T-helper 2 cell treated with Interferon-gamma antibody and Interleukin-4, amounts not matched to agents 5 μg/mL and 100 μg/mL, for 36 hours (primary cell): ENCODE results near the gene EVX1.

Experiments used
- DNase-seq: peaks from one replicate; pipeline ENCODE4 v3.0.0; 2021; ENCODE audit warnings: low spot score
- H3K27ac Mint-ChIP-seq: one replicate; pipeline ENCODE4 v1.8.0; 2021; ENCODE audit warnings: mild to moderate bottlenecking, mixed read lengths
- H3K27me3 Mint-ChIP-seq: one replicate; pipeline ENCODE4 v1.8.0; 2021; ENCODE audit warnings: low read depth, mixed read lengths
- H3K36me3 Mint-ChIP-seq: one replicate; pipeline ENCODE4 v1.8.0; 2021; ENCODE audit warnings: low read depth, mixed read lengths
- H3K4me1 Mint-ChIP-seq: one replicate; pipeline ENCODE4 v1.8.0; 2021; ENCODE audit warnings: low read depth, mixed read lengths
- H3K4me3 Mint-ChIP-seq: one replicate; pipeline ENCODE4 v1.8.0; 2022; ENCODE audit warnings: mild to moderate bottlenecking, moderate library complexity, mixed read lengths
- H3K9me3 Mint-ChIP-seq: one replicate; pipeline ENCODE4 v1.8.0; 2021; ENCODE audit warnings: mixed read lengths

EVX1 gene

DNA sequence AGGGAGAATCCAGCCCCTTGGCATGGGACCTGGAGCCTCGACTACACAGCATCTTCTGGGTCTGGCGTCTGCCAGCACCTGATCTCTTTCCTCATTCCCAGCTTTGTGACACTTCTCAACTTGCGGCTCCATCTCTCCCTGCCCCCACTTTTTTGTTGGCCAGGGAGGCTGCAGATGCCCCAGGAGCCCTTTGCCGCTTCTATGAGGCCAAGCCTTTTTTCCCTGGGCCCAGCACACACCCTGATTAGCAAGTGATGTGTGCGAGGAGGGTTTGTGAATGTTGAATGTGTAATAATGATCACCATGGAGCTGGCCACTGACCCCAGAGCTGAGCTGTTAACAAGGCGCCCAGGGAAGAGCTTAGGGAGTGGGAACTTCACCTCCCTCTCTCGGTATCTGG, 4.4 kb downstream of the EVX1 start:
- no peak overlapping the region for H3K27ac Mint-ChIP-seq
- H3K4me3 Mint-ChIP-seq, result no peak overlapping the region
- no peak for DNase-seq
- no peaks in the 10 kb centered on the region for H3K9me3 Mint-ChIP-seq
- no peaks in the 10 kb centered on the region for H3K4me1 Mint-ChIP-seq
- peaks cover 89% of the 10 kb centered on the region for H3K27me3 Mint-ChIP-seq
- H3K36me3 Mint-ChIP-seq, result no peaks in the 10 kb centered on the region

DNA sequence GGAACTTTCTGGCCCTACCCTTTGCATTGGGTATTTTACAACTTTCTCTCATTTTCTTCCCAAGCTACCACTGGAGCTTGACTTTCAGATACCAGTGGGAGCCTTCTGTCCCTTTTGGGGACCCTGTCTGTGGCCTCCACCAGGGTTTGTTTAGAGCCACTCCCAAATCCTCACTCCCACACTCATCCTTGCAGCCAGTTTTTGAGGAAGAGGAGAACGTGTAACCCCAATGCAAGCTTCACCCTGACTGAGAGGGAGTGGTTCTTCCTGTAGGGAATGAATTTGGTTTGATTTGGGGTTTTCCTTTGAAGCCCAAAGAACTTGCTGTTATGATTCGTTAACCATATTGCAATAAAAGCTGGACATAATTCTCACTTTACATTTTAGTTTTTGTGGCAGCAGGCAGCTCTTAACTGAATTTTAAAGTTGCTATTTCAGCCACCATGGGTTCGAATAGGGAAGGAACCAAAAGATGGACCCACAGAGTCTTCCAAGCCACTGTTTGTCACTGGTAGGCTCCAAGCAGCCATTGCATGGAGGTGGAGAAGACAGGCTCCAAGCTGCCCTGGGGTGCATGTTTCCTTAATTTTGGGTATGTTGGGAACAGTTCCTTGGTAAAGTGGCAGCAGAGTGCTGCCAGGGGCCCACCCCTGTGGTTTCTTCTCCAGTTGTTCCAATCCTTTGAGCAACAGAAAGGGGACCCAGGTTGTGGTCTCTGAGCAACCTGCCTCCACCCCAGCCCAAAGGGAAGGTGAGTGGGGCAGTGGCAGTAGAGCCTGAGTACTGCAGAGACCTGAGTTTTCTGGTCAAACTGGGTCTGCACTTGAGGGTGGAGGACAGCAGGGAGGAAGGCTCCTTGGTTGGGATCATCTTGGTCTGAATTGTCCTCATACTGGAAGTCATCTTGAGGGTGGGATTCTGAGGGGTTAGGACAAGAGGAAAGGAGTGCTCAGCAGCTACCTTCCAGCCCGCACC, 5.1 kb downstream of the EVX1 start:
- Mint-ChIP-seq H3K27ac (no peak overlapping the region), H3K4me1 (no peaks in the 10 kb centered on the region), H3K27me3 (peaks cover 89% of the 10 kb centered on the region), H3K36me3 (no peaks in the 10 kb centered on the region), H3K9me3 (no peaks in the 10 kb centered on the region), H3K4me3 (no peak overlapping the region)
- DNase-seq, result no peak

DNA sequence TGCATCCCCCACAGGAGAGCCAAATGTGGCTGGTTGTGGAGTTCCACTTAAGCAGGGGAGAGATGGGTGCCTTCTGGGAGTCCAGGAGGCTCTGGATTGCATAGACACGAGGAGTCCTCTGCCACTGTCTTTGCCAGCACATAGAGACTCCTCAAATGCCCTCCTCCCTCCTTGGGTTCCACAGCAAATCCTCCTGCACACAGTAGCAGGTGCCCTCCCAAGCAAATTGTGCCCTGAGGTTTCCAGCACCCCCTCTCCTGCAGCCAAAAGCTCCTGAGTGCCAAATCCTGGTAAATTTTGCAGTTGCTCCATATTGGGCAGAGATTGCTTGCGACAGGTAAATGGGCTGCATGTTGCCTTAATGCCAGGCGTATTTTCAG, 5.8 kb downstream of the EVX1 start:
- no peak overlapping the region for H3K4me3 Mint-ChIP-seq
- H3K27ac Mint-ChIP-seq, result no peak overlapping the region
- DNase-seq, result no peak
- no peaks in the 10 kb centered on the region for H3K9me3 Mint-ChIP-seq
- peaks cover 91% of the 10 kb centered on the region for H3K27me3 Mint-ChIP-seq
- no peaks in the 10 kb centered on the region for H3K4me1 Mint-ChIP-seq
- H3K36me3 Mint-ChIP-seq, result no peaks in the 10 kb centered on the region

DNA sequence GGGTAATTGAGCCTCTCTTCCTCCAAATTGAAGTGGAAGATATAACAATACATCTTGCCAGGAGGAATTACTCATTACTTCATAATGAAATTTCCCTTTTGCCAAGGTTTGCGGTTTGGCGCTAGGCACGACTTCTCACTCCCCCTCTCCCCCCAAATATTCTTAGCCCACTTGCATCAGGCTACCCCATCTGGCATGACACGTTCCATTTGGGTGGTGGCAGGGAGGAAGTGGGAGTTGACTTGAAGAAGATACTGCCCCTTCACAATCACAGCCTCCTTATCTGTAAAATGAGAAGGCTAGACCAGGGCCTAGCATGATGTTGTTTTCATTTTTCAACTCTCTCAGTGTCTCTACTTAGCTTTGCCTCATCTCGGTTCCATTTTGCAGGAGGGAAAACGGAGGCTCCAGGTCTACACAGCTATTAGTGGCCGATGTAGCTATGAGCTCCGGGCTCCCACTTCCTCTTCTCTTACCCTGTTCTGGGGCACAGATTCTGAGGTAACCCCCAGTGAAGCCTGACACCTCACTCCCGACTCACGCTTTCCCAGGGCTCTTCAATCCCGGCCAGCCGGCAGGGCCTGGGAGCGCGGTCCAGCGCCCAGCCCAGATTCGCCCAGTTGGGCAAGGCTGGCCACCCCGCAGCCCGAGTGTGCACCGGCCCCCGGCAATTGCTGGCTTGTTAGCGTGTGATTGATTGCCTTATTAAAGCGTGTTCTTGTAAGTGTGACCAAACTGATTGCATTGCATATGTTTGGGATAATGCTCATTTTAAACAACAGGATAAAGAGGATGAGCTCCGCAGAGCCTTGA, 6.5 kb downstream of the EVX1 start:
- DNase-seq, result no peak
- Mint-ChIP-seq H3K36me3 (no peaks in the 10 kb centered on the region), H3K9me3 (no peaks in the 10 kb centered on the region), H3K27me3 (peaks cover 91% of the 10 kb centered on the region), H3K4me3 (no peak overlapping the region), H3K27ac (no peak overlapping the region), H3K4me1 (no peaks in the 10 kb centered on the region)

DNA sequence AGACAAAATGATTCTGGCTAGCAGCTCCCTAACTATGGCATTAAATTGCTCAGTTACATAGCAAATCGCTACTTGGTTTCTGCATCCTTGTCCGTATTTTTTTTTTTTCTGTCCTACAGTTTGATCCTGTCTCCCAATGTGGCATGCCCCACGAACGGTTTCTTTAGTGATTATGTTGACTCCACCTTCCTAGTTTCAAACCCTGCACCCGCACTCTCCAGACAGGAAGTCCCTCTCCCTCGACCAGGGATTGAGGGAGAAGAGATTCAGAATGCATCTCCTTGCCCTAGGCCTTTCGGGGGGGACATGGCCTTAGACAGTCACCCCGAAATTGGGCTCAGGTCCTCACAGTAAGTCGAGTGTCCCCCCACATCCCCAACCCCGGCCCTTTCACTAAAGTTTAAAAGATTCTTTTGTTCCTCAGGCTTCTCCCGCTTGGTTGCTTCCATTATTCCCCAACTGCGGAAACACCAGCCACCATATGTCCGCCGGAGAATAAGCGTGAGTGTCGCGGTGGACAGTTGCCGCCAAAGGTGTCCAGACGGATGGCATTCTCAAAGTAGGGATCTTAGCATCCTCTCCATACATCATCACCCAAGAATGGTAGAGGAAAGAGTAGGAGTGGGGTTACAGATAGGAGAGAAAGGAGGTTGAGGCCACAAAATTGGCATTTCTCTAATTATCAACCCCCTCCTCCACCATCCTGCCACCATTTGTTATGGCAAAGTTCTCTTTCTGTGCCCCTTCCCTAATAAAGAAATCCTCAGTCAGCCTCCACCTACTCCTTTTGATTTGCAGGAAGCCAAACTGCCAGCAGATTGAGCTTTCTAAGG, 7.3 kb downstream of the EVX1 start:
- Mint-ChIP-seq H3K4me3 (no peak overlapping the region), H3K9me3 (no peaks in the 10 kb centered on the region), H3K36me3 (no peaks in the 10 kb centered on the region), H3K27ac (no peak overlapping the region), H3K27me3 (peaks cover 90% of the 10 kb centered on the region), H3K4me1 (no peaks in the 10 kb centered on the region)
- DNase-seq, result no peak

DNA sequence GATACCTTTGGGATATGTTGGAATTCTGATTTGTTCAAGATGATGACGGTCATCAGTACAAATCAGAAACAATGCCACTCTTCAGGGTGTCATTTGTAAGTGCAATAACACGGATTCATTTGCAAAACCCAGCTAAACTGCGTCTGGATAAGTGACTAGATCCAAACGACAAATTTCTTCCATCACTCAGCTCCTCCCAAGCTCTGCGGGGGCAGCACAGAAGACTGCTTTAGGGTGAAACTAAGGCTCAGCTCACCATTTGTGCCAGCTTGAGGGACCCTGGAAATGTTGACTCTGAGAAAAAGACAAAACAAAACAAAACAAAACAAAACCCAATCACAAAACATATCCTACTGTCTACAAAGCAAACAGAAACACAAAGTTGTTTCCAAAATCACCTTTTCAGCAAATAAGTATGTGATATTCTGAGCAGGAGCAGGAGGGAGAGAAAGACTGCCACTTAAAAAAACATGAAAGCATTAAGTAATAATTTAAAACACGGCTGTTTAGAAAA, 8.0 kb downstream of the EVX1 start:
- no peak for DNase-seq
- Mint-ChIP-seq H3K27ac (peak overlapping the region; percentile 13), H3K36me3 (no peaks in the 10 kb centered on the region), H3K9me3 (no peaks in the 10 kb centered on the region), H3K4me3 (peak overlapping the region; percentile 17), H3K4me1 (no peaks in the 10 kb centered on the region), H3K27me3 (peaks cover 85% of the 10 kb centered on the region)

DNA sequence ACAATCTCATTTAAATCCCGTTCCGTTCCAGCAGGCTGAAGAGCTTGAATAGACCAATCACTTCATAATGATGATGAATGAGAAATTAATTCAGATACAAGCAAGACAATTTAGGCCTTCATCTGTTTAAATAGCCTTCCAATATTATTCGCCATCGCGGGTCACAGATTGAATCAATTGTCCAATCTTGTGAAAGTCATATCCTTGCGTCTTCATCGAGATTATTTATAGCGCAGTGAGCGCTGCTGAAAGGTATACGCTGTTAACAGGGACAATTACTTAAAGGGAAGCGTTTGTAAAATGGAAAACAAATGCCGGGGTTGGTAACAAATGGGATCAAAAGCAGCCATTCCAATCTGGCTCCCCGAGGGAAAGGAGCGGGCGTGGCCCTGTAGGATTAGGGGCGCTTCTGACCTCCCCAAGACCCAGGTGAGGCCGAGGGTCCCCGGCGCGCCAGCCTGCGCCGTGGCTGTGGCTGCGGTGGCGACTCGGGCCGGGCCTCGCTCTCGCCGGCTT, 8.6 kb downstream of the EVX1 start:
- Mint-ChIP-seq H3K9me3 (no peaks in the 10 kb centered on the region), H3K27ac (peak overlapping the region; percentile 4), H3K4me1 (no peaks in the 10 kb centered on the region), H3K36me3 (no peaks in the 10 kb centered on the region), H3K27me3 (peaks cover 81% of the 10 kb centered on the region), H3K4me3 (no peak overlapping the region)
- DNase-seq, result no peak

DNA sequence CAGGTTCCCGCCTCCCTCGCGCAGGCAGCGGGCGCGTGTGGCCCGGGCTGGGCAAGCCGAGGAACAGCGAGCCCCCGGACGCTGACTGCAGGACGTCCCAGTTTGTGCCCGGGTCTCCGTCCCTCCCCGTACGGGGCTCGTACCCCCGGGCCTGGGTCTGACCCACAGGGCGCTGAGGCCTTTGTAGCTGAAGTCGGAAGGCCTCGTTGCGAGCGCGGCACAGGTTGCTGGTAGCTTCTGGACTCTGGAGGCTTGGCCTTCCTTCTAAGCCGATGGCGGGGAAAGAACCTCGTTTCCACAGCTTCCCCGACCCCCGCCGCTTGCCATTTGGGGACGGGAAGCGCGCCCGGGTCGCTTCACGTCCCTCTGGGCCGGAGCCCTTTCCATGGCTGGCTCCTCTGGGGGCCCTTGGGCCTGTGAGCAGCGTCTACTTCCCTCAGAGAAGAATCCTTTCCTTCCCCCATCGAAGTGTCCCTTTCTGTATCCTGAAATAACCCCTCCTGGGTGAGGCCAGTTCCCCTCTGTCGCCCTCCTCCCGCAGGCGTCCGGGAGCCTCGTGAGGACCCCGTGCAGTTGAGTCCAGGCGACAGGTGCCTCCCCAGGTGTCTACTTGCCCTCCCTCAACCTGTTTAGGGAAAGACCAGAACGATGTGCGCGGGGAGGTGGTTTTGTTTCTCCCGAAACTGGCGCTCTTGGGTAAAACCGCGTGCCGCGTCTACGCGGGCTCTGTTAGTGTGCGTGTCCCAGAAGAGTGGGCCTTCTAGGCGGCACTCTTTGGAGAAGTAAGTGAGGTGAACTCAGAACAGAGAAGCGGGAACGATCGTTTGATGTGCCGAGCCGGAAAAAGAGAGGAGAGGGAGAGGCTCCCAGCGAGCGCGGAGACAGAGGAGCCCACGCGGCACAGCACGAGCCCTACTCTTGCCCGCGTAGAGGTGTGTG, 9.3 kb downstream of the EVX1 start:
- no peak for DNase-seq
- H3K36me3 Mint-ChIP-seq, result no peaks in the 10 kb centered on the region
- no peaks in the 10 kb centered on the region for H3K4me1 Mint-ChIP-seq
- no peaks in the 10 kb centered on the region for H3K9me3 Mint-ChIP-seq
- no peak overlapping the region for H3K27ac Mint-ChIP-seq
- no peak overlapping the region for H3K4me3 Mint-ChIP-seq
- peaks cover 74% of the 10 kb centered on the region for H3K27me3 Mint-ChIP-seq

DNA sequence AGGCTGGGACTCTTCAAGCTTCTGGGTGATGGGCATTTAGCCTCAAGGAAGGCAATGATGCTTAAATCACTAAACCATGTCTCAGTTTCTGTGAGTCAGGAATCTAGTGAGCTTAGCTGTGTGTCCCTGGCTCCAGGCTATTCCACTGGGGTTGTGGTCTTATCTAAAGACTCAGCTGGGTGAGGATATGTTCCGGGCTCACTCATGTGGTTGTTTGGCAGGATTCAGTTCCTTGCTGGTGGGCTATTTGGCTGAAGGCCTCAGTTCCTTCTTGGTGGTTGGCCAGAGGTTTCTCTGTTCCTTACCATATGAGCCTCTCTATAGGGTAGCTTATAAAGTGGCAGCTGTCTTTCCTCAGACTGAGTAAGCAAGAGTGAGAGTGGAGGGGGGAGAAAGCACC, 12.0 kb downstream of the EVX1 start:
- no peaks in the 10 kb centered on the region for H3K4me1 Mint-ChIP-seq
- no peaks in the 10 kb centered on the region for H3K36me3 Mint-ChIP-seq
- no peak for DNase-seq
- no peak overlapping the region for H3K27ac Mint-ChIP-seq
- H3K4me3 Mint-ChIP-seq, result no peak overlapping the region
- H3K27me3 Mint-ChIP-seq, result peaks cover 47% of the 10 kb centered on the region
- no peaks in the 10 kb centered on the region for H3K9me3 Mint-ChIP-seq

DNA sequence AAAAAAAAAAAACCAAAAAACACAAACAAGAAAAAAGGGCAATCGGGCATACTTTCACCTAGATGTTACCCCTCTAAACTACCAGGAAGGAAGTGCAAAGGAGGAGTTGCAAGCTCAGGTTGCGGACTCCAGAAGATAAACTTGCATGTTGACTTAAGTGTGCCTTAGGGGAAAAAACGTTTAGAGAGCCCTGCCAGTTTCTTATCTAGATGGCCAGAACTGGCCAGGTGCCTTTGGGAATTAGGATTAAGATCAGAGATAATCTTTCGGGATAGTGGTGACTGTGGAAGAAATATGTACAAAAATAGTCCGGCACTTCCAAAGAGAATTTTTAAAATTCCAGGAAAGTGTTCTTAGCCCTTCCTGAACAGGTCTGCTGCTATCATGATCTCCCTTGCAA, 17.6 kb downstream of the EVX1 start:
- Mint-ChIP-seq H3K36me3 (no peaks in the 10 kb centered on the region), H3K4me3 (no peak overlapping the region), H3K4me1 (no peaks in the 10 kb centered on the region), H3K27ac (no peak overlapping the region), H3K27me3 (peaks cover under 1% of the 10 kb centered on the region), H3K9me3 (no peaks in the 10 kb centered on the region)
- no peak for DNase-seq

DNA sequence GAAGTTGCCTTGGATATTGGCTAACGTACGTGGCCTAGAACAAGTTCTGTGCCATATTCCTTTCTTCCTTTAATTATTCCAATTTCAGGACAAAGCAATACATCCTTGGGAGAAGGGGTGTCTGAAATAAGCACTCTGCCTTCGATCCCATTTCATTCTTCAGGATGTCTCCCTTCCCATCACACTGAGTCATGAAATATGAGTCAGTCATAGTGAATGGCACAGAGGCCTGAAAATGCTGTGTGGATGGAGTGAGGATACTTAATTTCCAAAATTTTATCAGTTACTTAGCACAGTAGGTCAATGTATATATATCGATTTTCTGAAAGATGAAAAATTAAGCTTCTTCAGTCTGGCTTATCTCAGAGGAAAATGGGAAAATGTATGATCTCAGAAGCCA, 19.5 kb downstream of the EVX1 start:
- no peaks in the 10 kb centered on the region for H3K27me3 Mint-ChIP-seq
- H3K36me3 Mint-ChIP-seq, result no peaks in the 10 kb centered on the region
- DNase-seq, result no peak
- no peaks in the 10 kb centered on the region for H3K9me3 Mint-ChIP-seq
- no peak overlapping the region for H3K4me3 Mint-ChIP-seq
- H3K27ac Mint-ChIP-seq, result no peak overlapping the region
- no peaks in the 10 kb centered on the region for H3K4me1 Mint-ChIP-seq

DNA sequence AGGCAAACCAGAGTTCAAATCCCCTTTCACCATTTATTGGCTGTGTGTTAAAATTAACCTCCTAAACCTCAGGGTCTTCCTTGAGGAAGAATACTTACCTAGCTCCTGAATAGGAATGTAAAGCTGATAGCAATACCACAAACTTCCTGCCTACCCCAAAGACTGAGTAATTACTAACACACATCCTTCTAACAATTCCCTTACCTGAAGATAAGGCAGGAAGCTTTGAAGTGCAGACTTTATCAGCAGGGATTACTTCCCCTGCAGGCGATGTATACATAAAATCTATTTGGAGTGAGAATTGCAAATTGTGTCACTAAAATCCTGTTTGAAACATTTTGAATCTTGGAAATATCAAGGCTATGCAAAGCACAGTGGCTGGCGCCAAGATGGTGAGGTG, 21.2 kb downstream of the EVX1 start:
- no peaks in the 10 kb centered on the region for H3K27me3 Mint-ChIP-seq
- H3K4me1 Mint-ChIP-seq, result no peaks in the 10 kb centered on the region
- no peaks in the 10 kb centered on the region for H3K9me3 Mint-ChIP-seq
- DNase-seq, result no peak
- no peaks in the 10 kb centered on the region for H3K36me3 Mint-ChIP-seq
- no peak overlapping the region for H3K4me3 Mint-ChIP-seq
- H3K27ac Mint-ChIP-seq, result no peak overlapping the region

DNA sequence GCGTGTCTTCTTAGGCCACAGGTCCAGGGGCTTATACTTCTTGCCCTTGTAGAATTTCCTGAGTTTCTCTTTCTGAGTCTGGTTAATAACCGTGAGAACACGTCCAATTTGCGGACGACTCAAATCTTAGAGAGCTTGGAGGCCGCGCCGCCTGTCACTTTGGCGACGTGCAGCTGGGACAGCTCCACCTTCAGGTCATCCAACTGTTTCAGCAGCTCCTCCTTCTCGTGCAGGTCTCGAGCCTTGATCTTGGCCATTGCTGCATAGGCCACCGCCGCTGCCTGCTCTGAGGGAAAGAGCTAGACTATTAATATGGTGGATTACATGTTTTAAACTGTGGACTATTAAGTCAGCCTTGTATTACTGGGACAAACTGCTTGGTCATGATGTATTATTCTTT, 26.9 kb downstream of the EVX1 start:
- H3K4me3 Mint-ChIP-seq, result no peak overlapping the region

More for the DNA sequence above, 26.9 kb downstream of the EVX1 start:
- H3K27me3 Mint-ChIP-seq, result no peaks in the 10 kb centered on the region
- no peak overlapping the region for H3K27ac Mint-ChIP-seq
- peaks cover 14% of the 10 kb centered on the region for H3K9me3 Mint-ChIP-seq
- no peaks in the 10 kb centered on the region for H3K4me1 Mint-ChIP-seq
- no peaks in the 10 kb centered on the region for H3K36me3 Mint-ChIP-seq
- DNase-seq, result no peak
